Measurements from ENCODE around the gene PRKN.

PRKN gene

GRCh38 chr6:162220876-162221275 lies 506.7 kb downstream of the PRKN start:
- TF ChIP-seq CTCF (IDR thresholded peaks at IDR 0.05; ENCODE audit: borderline replicate concordance, control extremely low read depth, extremely low read depth, insufficient read depth, missing control alignments), result no peak
- in situ Hi-C loops (cut with MboI; ENCODE audit: low sequenced_read_pairs, unreplicated experiment), result no loop called here
- no peak for DNase-seq (ENCODE audit: low spot score)

- in situ Hi-C loops (cut with MboI; ENCODE audit: low sequenced_read_pairs, unreplicated experiment), result no loop called here
- DNase-seq (ENCODE audit: low spot score), result no peak
- no peak for TF ChIP-seq CTCF (IDR thresholded peaks at IDR 0.05; ENCODE audit: borderline replicate concordance, control extremely low read depth, extremely low read depth, insufficient read depth, missing control alignments)
These were observed 508.3 kb downstream of the PRKN start for GRCh38 chr6:162219266-162219665.

- in situ Hi-C loops (cut with MboI; ENCODE audit: low sequenced_read_pairs, unreplicated experiment), result no loop called here
- no peak for TF ChIP-seq CTCF (IDR thresholded peaks at IDR 0.05; ENCODE audit: borderline replicate concordance, control extremely low read depth, extremely low read depth, insufficient read depth, missing control alignments)
- no peak for DNase-seq (ENCODE audit: low spot score)
These were observed 509.6 kb downstream of the PRKN start for GRCh38 chr6:162217811-162218493.

GRCh38 chr6:162217058-162217457 lies 510.5 kb downstream of the PRKN start:
- DNase-seq (ENCODE audit: low spot score), result no peak
- no peak for TF ChIP-seq CTCF (IDR thresholded peaks at IDR 0.05; ENCODE audit: borderline replicate concordance, control extremely low read depth, extremely low read depth, insufficient read depth, missing control alignments)
- in situ Hi-C loops (cut with MboI; ENCODE audit: low sequenced_read_pairs, unreplicated experiment), result no loop called here

GRCh38 chr6:162211777-162212176 lies 515.8 kb downstream of the PRKN start:
- in situ Hi-C loops (cut with MboI; ENCODE audit: low sequenced_read_pairs, unreplicated experiment), result no loop called here
- no peak for TF ChIP-seq CTCF (IDR thresholded peaks at IDR 0.05; ENCODE audit: borderline replicate concordance, control extremely low read depth, extremely low read depth, insufficient read depth, missing control alignments)
- no peak for DNase-seq (ENCODE audit: low spot score)

- no peak for TF ChIP-seq CTCF (IDR thresholded peaks at IDR 0.05; ENCODE audit: borderline replicate concordance, control extremely low read depth, extremely low read depth, insufficient read depth, missing control alignments)
- in situ Hi-C loops (cut with MboI; ENCODE audit: low sequenced_read_pairs, unreplicated experiment), result no loop called here
- no peak for DNase-seq (ENCODE audit: low spot score)
These were observed 516.5 kb downstream of the PRKN start for GRCh38 chr6:162211022-162211421.

Measured in GM13976 (cell line).